ENCODE data around the gene PI4K2B. TPM values are rescaled to one million over a fixed set of nuclear protein-coding genes. Genes with fewer than 3 reads are reported as not detected.
"Not testable (repeated sequence)": the region's sequence is repeated elsewhere in the genome, so short reads cannot be mapped to it uniquely, and the experiment has no call there.

Gene PI4K2B
- total and polyA plus RNA-seq, 4 donors: 5.5 to 10.5 (median 7.4) TPM

- Histone ChIP-seq H3K36me3 (ENCODE audit: control insufficient read depth, insufficient read depth, low read length) (no peaks in the 10 kb centered on the region), H3K4me1 (ENCODE audit: control insufficient read depth, insufficient read depth, low read length) (peaks cover 4% of the 10 kb centered on the region), H3K9me3 (ENCODE audit: control insufficient read depth, insufficient read depth, low read length) (no peaks in the 10 kb centered on the region), H3K4me3 (ENCODE audit: low read depth, low read length) (no peak overlapping the region), H3K27me3 (ENCODE audit: control insufficient read depth, insufficient read depth, low read length) (no peaks in the 10 kb centered on the region), H3K27ac (ENCODE audit: low read depth, low read length) (no peak overlapping the region)
- DNase-seq (ENCODE audit: low read depth in 4 of 6, low spot score in 6 of 6): peak in 1 of 6 donors; percentile 16
- WGBS (ENCODE audit: insufficient coverage): 100% methylated on average over 1 of the region's 1 CpG
Observed at GRCh38 chr4:25215511-25215910, 18.3 kb upstream of the PI4K2B start.

DNA sequence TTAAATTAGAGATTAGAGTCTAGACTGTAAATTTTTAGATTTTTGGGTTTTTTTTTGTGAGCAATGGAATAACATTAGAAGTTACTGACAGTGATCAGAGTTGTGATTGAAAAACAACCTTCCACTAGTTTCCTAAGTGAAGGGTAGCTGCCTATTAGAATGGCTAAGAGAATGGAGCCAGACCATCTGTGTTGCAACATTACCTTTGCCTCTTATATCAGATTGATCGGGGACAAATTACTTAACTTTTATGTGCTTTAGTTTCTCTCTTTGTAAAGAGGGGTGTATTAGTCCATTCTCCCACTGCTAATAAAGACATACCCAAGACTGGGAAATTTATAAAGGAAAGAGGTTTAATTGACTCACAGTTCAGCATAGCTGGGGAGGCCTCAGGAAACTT lies 12.5 kb upstream of the PI4K2B start:
- Histone ChIP-seq H3K27me3 (ENCODE audit: control insufficient read depth, insufficient read depth, low read length) (no peaks in the 10 kb centered on the region), H3K36me3 (ENCODE audit: control insufficient read depth, insufficient read depth, low read length) (no peaks in the 10 kb centered on the region), H3K9me3 (ENCODE audit: control insufficient read depth, insufficient read depth, low read length) (peaks cover 22% of the 10 kb centered on the region), H3K27ac (ENCODE audit: low read depth, low read length) (no peak overlapping the region), H3K4me3 (ENCODE audit: low read depth, low read length) (no peak overlapping the region), H3K4me1 (ENCODE audit: control insufficient read depth, insufficient read depth, low read length) (no peaks in the 10 kb centered on the region)
- WGBS (ENCODE audit: insufficient coverage): no CpG with 5 or more reads among the region's 1 CpG
- no peak for DNase-seq (ENCODE audit: low read depth in 4 of 6, low spot score in 6 of 6)

GRCh38 chr4:25223802-25224375 lies 9.9 kb upstream of the PI4K2B start:
- Histone ChIP-seq H3K36me3 (ENCODE audit: control insufficient read depth, insufficient read depth, low read length) (no peaks in the 10 kb centered on the region), H3K4me1 (ENCODE audit: control insufficient read depth, insufficient read depth, low read length) (no peaks in the 10 kb centered on the region), H3K4me3 (ENCODE audit: low read depth, low read length) (no peak overlapping the region), H3K9me3 (ENCODE audit: control insufficient read depth, insufficient read depth, low read length) (peaks cover 23% of the 10 kb centered on the region), H3K27me3 (ENCODE audit: control insufficient read depth, insufficient read depth, low read length) (no peaks in the 10 kb centered on the region), H3K27ac (ENCODE audit: low read depth, low read length) (no peak overlapping the region)
- DNase-seq (ENCODE audit: low read depth in 4 of 6, low spot score in 6 of 6): peak in 1 of 6 donors; percentile 42
- WGBS (ENCODE audit: insufficient coverage): no CpG with 5 or more reads among the region's 7 CpGs

DNA sequence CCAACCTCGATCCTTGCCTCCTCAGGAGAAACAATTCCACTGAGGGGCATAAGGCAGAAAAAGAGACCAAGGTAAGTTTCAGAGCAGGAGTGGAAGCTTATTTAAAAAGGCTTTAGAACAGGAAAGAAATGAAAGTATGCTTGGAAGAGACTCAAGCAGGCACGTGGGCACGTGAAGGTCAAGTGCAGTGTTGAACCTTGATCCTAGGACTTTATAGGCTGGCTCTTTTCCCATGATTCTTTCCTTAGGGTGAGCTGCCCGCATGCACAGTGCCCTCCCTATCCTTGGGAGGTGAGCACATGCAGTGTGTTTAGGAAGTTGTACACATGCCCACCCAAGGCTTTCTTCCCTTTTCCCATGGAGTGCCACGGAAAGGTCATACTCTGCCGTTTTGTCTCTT lies 4.0 kb upstream of the PI4K2B start:
- no peaks in the 10 kb centered on the region for H3K27me3 ChIP-seq (ENCODE audit: control insufficient read depth, insufficient read depth, low read length)
- H3K9me3 ChIP-seq (ENCODE audit: control insufficient read depth, insufficient read depth, low read length): peaks cover 17% of the 10 kb centered on the region
- 86% methylated on average over 2 of the region's 6 CpGs for WGBS (ENCODE audit: insufficient coverage)

DNA sequence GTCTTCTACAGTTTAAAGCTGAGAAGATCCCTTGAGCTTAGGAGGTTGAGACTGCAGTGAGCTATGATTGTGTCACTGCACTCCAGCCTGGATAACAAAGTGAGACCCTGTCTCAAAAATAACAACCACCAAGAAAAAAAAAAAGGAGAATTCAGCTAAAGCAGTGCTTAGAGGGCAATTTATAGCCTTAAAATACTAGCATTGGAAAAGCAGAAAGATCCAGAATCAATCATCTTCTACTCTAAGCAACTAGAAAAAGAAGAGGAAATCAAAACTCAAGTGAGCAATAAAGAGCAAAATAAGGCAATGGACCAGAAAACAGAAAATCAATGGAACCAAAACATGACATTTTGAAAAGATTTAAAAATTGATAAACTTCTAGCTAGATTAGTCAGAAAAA lies 639 bp upstream of the PI4K2B start:
- no peak for DNase-seq (ENCODE audit: low read depth in 4 of 6, low spot score in 6 of 6)
- H3K27ac ChIP-seq (ENCODE audit: low read depth, low read length): no peak overlapping the region
- H3K4me3 ChIP-seq (ENCODE audit: low read depth, low read length): peak overlapping the region; percentile 44
- peaks cover 9% of the 10 kb centered on the region for H3K9me3 ChIP-seq (ENCODE audit: control insufficient read depth, insufficient read depth, low read length)
- H3K4me1 ChIP-seq (ENCODE audit: control insufficient read depth, insufficient read depth, low read length): no peaks in the 10 kb centered on the region
- no peaks in the 10 kb centered on the region for H3K27me3 ChIP-seq (ENCODE audit: control insufficient read depth, insufficient read depth, low read length)
- H3K36me3 ChIP-seq (ENCODE audit: control insufficient read depth, insufficient read depth, low read length): no peaks in the 10 kb centered on the region

More for the DNA sequence above, 4.0 kb upstream of the PI4K2B start:
- DNase-seq (ENCODE audit: low read depth in 4 of 6, low spot score in 6 of 6): no peak
- H3K4me1 ChIP-seq (ENCODE audit: control insufficient read depth, insufficient read depth, low read length): no peaks in the 10 kb centered on the region
- no peak overlapping the region for H3K4me3 ChIP-seq (ENCODE audit: low read depth, low read length)
- H3K36me3 ChIP-seq (ENCODE audit: control insufficient read depth, insufficient read depth, low read length): no peaks in the 10 kb centered on the region
- no peak overlapping the region for H3K27ac ChIP-seq (ENCODE audit: low read depth, low read length)

GRCh38 chr4:25234390-25235370 lies 847 bp downstream of the PI4K2B start:
- 5% methylated on average over 43 of the region's 49 CpGs for WGBS (ENCODE audit: insufficient coverage)
- peak overlapping the region; percentile 79 for H3K4me3 ChIP-seq (ENCODE audit: low read depth, low read length)

DNA sequence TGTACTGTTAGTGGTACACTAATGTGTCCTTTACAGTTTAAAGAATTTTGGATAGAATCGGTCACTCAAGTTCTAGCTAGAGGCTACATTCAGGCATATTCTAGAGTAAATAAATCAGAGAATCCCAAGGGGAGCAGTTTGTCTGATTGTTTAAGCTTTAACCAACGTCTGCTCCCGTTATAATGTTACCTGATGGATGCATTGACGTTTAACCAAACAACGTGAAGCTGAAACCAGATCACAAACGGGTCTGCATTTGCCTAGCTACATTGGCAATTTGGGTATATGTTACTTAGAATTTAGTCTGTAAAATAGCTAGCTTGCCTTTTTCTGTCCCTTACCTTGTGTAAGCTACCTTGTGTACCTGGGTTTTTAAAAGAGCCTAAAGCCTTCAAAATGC lies 1.6 kb downstream of the PI4K2B start:
- H3K4me1 ChIP-seq (ENCODE audit: control insufficient read depth, insufficient read depth, low read length): no peaks in the 10 kb centered on the region
- peaks cover 2% of the 10 kb centered on the region for H3K36me3 ChIP-seq (ENCODE audit: control insufficient read depth, insufficient read depth, low read length)
- peaks cover 11% of the 10 kb centered on the region for H3K9me3 ChIP-seq (ENCODE audit: control insufficient read depth, insufficient read depth, low read length)
- no peaks in the 10 kb centered on the region for H3K27me3 ChIP-seq (ENCODE audit: control insufficient read depth, insufficient read depth, low read length)
- WGBS (ENCODE audit: insufficient coverage): 27% methylated on average over 2 of the region's 6 CpGs
- DNase-seq (ENCODE audit: low read depth in 4 of 6, low spot score in 6 of 6): no peak
- H3K4me3 ChIP-seq (ENCODE audit: low read depth, low read length): no peak overlapping the region
- no peak overlapping the region for H3K27ac ChIP-seq (ENCODE audit: low read depth, low read length)

More at GRCh38 chr4:25234390-25235370, 847 bp downstream of the PI4K2B start:
- Histone ChIP-seq H3K4me1 (ENCODE audit: control insufficient read depth, insufficient read depth, low read length) (no peaks in the 10 kb centered on the region), H3K27ac (ENCODE audit: low read depth, low read length) (peak overlapping the region; percentile 89), H3K36me3 (ENCODE audit: control insufficient read depth, insufficient read depth, low read length) (peaks cover 2% of the 10 kb centered on the region), H3K27me3 (ENCODE audit: control insufficient read depth, insufficient read depth, low read length) (no peaks in the 10 kb centered on the region), H3K9me3 (ENCODE audit: control insufficient read depth, insufficient read depth, low read length) (peaks cover 9% of the 10 kb centered on the region)
- DNase-seq (ENCODE audit: low read depth in 4 of 6, low spot score in 6 of 6): peak; percentile 12 to 72 (median 42)

DNA sequence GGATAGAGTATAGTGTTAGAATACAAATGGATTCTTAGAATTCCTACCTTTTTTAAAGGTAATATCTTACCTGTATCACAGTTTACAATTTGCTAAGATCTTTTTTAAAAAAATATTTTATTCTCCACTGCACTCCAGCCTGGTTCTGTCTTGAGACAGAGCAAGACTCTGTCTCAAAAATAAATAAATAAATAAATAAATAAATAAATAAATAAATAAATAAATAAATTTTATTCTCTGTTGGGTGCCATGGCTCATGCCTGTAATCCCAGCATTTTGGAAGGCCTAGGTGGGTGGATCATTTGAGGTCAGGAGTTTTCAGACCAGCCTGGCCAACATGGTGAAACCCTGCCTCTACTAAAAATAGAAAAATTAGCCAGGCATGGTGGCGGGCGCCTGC lies 2.2 kb downstream of the PI4K2B start:
- H3K9me3 ChIP-seq (ENCODE audit: control insufficient read depth, insufficient read depth, low read length): peaks cover 11% of the 10 kb centered on the region
- H3K27ac ChIP-seq (ENCODE audit: low read depth, low read length); H3K27me3 ChIP-seq (ENCODE audit: control insufficient read depth, insufficient read depth, low read length); H3K4me1 ChIP-seq (ENCODE audit: control insufficient read depth, insufficient read depth, low read length); H3K4me3 ChIP-seq (ENCODE audit: low read depth, low read length); H3K36me3 ChIP-seq (ENCODE audit: control insufficient read depth, insufficient read depth, low read length); DNase-seq (ENCODE audit: low read depth in 4 of 6, low spot score in 6 of 6): not testable (repeated sequence)
- no CpG with 5 or more reads among the region's 2 CpGs for WGBS (ENCODE audit: insufficient coverage)

DNA sequence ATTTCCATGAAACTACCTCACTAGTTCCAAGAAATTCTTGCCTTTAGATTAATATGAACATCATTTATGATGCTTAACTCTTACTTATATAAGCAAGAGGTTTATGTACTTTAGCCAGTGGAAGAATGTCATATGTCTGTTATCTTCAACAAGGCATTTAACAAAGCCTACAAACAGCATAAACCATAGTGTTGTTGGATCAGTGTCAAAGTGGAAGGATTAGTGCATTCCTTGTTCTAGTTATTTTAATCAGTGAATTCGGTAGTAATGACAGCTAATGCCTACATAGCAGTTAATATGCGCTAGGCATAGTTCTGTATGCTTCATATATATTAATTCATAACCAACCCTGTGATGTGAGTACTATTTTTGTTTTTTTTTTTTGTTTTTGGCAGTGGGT lies 3.1 kb downstream of the PI4K2B start:
- Histone ChIP-seq H3K36me3 (ENCODE audit: control insufficient read depth, insufficient read depth, low read length) (peaks cover 2% of the 10 kb centered on the region), H3K9me3 (ENCODE audit: control insufficient read depth, insufficient read depth, low read length) (peaks cover 11% of the 10 kb centered on the region), H3K4me1 (ENCODE audit: control insufficient read depth, insufficient read depth, low read length) (no peaks in the 10 kb centered on the region), H3K27me3 (ENCODE audit: control insufficient read depth, insufficient read depth, low read length) (no peaks in the 10 kb centered on the region), H3K4me3 (ENCODE audit: low read depth, low read length) (no peak overlapping the region), H3K27ac (ENCODE audit: low read depth, low read length) (no peak overlapping the region)
- WGBS (ENCODE audit: insufficient coverage): no CpG with 5 or more reads among the region's 2 CpGs
- DNase-seq (ENCODE audit: low read depth in 4 of 6, low spot score in 6 of 6): no peak

DNA sequence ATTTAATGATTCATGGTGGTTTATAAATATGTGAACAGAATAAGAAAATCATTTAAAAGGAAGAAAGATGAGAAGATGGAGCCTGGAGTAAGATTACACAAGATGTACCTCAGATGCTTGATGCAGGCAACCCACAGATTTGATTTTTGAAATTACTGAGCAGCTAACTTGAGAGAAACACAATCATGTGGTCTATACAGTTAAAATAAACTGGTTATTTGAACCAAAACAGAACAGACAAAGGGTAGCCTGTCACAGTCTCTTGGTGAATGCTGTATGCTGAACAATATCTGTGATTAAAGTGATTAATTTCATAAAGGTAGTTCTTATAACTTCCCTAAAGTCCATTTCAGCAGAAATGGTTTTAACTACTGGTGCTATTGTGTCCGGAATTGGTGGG lies 4.2 kb downstream of the PI4K2B start:
- H3K36me3 ChIP-seq (ENCODE audit: control insufficient read depth, insufficient read depth, low read length): peaks cover 2% of the 10 kb centered on the region
- no peaks in the 10 kb centered on the region for H3K4me1 ChIP-seq (ENCODE audit: control insufficient read depth, insufficient read depth, low read length)
- no peak overlapping the region for H3K27ac ChIP-seq (ENCODE audit: low read depth, low read length)
- DNase-seq (ENCODE audit: low read depth in 4 of 6, low spot score in 6 of 6): no peak
- 100% methylated on average over 1 of the region's 1 CpG for WGBS (ENCODE audit: insufficient coverage)
- peaks cover 6% of the 10 kb centered on the region for H3K9me3 ChIP-seq (ENCODE audit: control insufficient read depth, insufficient read depth, low read length)
- H3K4me3 ChIP-seq (ENCODE audit: low read depth, low read length): no peak overlapping the region
- no peaks in the 10 kb centered on the region for H3K27me3 ChIP-seq (ENCODE audit: control insufficient read depth, insufficient read depth, low read length)

All from spinal cord (tissue), 10 donors.